Omental fat pad (tissue), 4 donors: Measurements from ENCODE around the gene KLHL29. TPM values are rescaled to one million over a fixed set of nuclear protein-coding genes. Genes with fewer than 3 reads are reported as not detected.

Experiments used
- ATAC-seq: fragments of 150-250 bp; one replicate; pipeline ENCODE4 v1.9.1; 2016; ENCODE audit warnings: mild to moderate bottlenecking, moderate library complexity; ENCODE audit not compliant: low FRiP score
- DNase-seq: peaks from one replicate; pipeline ENCODE4 v3.0.0-alpha.2; 2019; ENCODE audit warnings: low spot score
- total RNA-seq, 4 donors: library from RNA; depleted of rRNA; stranded (reverse); fragments of >200 nt; gene quantifications; one replicate each; pipeline ENCODE4 v1.1.0, GENCODE V29; 2016
- TF ChIP-seq, protein P1 (sequence below), 3 donors: fragments of 450-650 bp; IDR thresholded peaks; one replicate each; pipeline ENCODE4 v1.5.1; 2016 to 2017; ENCODE audit warnings: antibody characterized with exemption in 3 of 3, mild to moderate bottlenecking in 3 of 3, moderate library complexity in 2 of 3

KLHL29 gene
- total RNA-seq, 4 donors from 2014 or later: 4.0 to 19.5 (median 12.7) TPM

- TF ChIP-seq, protein P1, sequence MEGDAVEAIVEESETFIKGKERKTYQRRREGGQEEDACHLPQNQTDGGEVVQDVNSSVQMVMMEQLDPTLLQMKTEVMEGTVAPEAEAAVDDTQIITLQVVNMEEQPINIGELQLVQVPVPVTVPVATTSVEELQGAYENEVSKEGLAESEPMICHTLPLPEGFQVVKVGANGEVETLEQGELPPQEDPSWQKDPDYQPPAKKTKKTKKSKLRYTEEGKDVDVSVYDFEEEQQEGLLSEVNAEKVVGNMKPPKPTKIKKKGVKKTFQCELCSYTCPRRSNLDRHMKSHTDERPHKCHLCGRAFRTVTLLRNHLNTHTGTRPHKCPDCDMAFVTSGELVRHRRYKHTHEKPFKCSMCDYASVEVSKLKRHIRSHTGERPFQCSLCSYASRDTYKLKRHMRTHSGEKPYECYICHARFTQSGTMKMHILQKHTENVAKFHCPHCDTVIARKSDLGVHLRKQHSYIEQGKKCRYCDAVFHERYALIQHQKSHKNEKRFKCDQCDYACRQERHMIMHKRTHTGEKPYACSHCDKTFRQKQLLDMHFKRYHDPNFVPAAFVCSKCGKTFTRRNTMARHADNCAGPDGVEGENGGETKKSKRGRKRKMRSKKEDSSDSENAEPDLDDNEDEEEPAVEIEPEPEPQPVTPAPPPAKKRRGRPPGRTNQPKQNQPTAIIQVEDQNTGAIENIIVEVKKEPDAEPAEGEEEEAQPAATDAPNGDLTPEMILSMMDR (IDR thresholded peaks at IDR 0.05): no peak
- ATAC-seq: no peak
- no peak for DNase-seq
These were observed 264.3 kb downstream of the KLHL29 start for GRCh38 chr2:23649303-23649702.

DNA sequence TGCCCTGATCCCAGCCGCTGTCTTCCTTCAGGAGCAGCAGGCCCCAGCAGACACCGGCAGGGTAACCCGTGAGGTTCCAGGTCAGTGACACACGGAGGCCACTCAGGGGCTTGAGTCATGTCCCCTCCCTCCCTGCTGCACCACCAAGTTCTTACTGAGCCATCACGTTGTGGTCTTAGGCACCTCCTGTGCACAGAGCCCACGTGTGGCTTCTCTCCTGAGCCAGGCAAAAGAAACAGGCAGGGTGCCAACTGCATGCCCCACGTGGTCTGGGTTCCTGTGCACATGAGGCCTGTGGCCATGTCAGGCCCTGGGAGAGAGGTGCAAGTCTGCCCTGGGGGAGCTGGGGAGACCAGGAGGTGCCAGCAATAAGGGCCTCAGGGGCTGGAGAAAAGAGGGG is 264.8 kb downstream of the KLHL29 start:
- TF ChIP-seq, protein P1 (IDR thresholded peaks at IDR 0.05): no peak
- ATAC-seq (no peak), DNase-seq (no peak)

DNA sequence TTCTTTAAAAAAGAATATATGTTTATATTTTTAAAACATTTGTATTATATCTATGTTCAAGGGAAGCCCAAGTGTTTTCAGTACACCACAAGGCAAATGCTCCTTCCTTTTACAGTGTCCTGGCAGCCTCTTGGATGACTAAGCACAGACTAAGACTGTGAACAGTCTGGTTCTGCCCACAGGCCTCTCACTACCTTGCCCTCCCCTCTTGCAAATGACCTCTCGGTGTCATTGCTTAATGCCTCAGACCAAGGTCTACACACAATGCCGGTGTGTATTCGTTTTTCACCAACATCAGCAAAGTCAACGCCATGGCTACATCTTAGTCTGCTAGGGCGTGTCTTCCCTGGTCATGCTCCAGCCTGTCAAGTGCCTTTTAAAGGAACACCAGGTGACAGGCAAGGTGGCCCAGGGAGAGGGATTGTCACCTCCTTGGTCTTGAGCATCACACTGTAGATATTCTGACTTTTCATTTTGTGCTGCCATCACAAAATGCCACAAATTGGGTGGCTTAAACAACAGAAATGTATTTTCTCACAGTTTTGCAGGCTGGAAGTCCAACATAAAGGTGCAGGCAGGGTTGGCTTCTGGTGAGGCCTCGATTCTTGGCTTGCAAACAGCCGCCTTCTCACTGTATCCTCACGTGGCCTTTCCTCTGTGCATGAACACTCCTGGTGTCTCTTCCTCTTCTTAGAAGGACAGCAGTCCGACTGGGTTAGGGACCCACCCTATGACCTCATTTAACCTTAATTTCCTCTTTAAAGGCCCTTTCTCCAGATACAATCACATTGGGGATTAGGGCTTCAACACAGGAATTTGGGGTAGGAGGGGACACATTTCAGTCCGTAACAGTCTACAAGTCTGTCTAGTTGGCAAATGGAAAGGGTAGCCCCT is 266.5 kb downstream of the KLHL29 start:
- ATAC-seq: no peak
- no peak for DNase-seq
- TF ChIP-seq, protein P1 (IDR thresholded peaks at IDR 0.05): no peak

GRCh38 chr2:23653326-23653725 is 268.3 kb downstream of the KLHL29 start:
- TF ChIP-seq, protein P1 (IDR thresholded peaks at IDR 0.05): no peak
- ATAC-seq: no peak
- no peak for DNase-seq

DNA sequence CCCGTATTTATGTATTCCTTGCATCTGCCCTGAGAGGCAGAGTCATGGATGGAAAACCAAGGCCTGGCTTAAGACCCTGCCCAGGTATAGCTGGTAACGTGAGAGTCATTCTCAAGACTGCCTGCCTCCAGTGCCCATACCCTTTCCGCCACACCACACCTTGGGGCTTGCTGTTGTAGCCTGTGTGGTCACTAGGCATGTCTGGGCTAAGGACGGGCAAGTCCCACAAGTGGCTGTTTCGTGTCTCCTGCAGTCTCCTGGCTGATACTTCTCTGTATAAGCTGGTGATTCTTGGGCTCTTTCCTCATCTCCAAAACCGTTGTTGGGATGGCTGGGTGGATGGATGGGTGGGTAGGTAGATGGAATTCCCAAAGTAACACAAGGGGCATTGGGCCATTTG is 269.8 kb downstream of the KLHL29 start:
- TF ChIP-seq, protein P1 (IDR thresholded peaks at IDR 0.05): no peak

GRCh38 chr2:23655934-23656596 is 271.1 kb downstream of the KLHL29 start:
- TF ChIP-seq, protein P1 (IDR thresholded peaks at IDR 0.05): no peak
- DNase-seq: no peak
- ATAC-seq: no peak

More for the DNA sequence above, 269.8 kb downstream of the KLHL29 start:
- DNase-seq: no peak
- ATAC-seq: no peak
